Activated CD8-positive, alpha-beta memory T cell treated with anti-CD3 and anti-CD28 coated beads, Interleukin-2, amount 50 U/mL, for 24 hours (primary cell): ENCODE data around the gene FBXL5.

Experiments
- DNase-seq: peaks from one replicate; pipeline ENCODE4 v3.0.0-alpha.2; 2020; ENCODE audit errors: extremely low read depth

FBXL5 gene, protein sequence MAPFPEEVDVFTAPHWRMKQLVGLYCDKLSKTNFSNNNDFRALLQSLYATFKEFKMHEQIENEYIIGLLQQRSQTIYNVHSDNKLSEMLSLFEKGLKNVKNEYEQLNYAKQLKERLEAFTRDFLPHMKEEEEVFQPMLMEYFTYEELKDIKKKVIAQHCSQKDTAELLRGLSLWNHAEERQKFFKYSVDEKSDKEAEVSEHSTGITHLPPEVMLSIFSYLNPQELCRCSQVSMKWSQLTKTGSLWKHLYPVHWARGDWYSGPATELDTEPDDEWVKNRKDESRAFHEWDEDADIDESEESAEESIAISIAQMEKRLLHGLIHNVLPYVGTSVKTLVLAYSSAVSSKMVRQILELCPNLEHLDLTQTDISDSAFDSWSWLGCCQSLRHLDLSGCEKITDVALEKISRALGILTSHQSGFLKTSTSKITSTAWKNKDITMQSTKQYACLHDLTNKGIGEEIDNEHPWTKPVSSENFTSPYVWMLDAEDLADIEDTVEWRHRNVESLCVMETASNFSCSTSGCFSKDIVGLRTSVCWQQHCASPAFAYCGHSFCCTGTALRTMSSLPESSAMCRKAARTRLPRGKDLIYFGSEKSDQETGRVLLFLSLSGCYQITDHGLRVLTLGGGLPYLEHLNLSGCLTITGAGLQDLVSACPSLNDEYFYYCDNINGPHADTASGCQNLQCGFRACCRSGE

GRCh38 chr4:15655223-15656037 is at the start of gene FBXL5:
Gene FBXL5 (minus strand): TSS chr4:15655357. CDS start chr4:15655287, 70 bp downstream.
- peak; percentile 48 for DNase-seq

- DNase-seq, result no peak
Observed at GRCh38 chr4:15704129-15704528, 49.0 kb upstream of the FBXL5 start.

GRCh38 chr4:15703439-15703838 is 48.3 kb upstream of the FBXL5 start:
- DNase-seq, result no peak

- DNase-seq, result no peak
Observed at GRCh38 chr4:15702941-15703403, 47.8 kb upstream of the FBXL5 start, which contains the start of gene BST1. Gene BST1 (plus strand): TSS chr4:15703065. CDS start chr4:15703145, 80 bp downstream.

DNA sequence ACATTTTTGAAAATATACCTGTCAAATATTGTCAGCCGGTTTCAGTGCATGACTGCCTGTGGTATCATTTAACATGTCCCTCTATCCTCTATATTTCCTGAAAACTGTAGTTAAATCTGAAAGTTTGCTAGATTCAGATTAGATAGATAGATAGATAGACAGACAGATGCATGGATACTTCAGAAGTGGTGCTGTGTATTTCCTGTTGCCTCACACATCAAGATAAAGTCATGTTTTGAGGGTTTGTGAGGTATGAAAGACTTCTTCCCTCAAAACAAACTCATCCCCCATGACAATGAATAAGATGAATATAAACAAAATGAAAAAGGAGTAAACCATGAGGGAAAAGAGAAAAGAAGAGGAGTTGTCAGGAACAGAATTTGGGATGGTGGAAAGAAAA is 41.7 kb upstream of the FBXL5 start:
- DNase-seq, result no peak

GRCh38 chr4:15695729-15696128 is 40.6 kb upstream of the FBXL5 start:
- DNase-seq, result no peak

- no peak for DNase-seq
Observed at GRCh38 chr4:15695240-15695699, 40.1 kb upstream of the FBXL5 start.

DNA sequence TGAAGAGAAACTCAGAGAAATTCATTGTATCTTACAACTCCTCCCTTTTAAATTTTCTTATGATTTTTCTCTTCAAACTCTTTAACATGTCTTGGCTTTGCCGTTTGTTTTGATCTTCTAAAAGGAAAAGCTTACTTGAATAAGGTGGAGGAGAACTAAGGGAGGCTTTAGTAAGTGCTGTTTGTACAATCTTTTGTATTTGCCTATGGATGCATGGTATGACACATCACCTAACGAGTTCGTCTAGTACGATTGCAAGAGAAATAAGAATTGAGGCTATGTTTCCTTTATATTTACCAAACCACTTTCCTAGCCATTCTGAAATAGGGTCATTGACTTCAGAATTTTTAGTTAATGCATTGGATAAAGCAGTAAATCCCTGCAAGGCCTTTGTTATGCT is 39.3 kb upstream of the FBXL5 start:
- DNase-seq, result no peak

DNA sequence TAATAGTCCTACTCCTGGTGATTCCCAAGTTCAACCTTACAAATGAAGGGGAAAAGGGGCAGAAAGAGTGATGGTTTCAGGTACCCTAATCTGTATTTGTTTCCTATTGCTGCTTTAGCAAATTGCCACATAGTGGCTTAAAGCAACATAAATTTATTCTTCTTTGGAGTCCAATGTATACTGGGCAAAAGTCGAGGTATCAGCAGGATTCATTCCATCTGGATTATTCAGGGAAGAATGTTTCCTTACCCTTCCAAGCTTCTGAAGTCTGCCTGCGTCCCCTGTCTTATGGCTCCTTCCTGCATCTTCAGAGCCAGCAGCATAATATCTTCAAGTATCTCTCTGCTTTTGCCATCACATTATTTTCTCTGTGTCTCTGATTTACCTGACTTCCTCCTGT is 37.4 kb upstream of the FBXL5 start:
- no peak for DNase-seq

- no peak for DNase-seq
Observed at GRCh38 chr4:15691346-15692135, 36.4 kb upstream of the FBXL5 start.

DNA sequence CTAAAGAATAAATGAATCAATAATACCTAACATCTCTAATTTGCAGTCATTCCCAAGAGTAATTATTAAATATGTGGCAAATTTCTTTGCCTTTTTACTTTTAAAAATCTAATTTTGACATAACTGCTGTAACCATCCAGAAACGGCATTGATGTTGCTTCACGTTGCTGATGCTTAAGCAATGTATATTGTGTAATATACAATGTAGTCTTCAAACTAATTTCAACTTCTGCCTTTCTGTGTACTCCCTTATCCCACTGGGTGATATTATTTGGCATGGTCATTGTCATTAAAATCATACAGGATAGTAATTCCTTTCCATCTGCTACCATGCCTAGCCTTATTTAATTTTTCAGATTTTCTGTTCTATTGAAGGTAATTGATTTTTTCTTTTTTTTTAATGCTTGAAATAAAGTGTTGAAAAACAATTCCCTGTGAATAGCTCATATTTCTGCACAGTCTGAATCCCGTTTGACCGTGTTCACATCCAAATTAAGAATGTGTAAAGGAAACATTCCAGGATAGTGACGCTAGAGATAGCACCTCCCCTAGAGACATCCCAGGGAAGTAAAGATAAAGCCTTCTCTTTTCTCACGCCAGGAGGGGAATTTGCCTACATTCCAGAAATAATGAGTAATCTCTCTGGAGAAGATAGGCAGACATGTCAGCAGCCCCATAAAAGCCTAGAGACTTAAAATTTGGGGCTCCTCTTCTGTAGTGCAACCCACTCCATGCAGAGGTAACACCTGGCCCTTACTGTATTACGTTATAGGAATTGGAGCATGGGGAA is 35.1 kb upstream of the FBXL5 start:
- DNase-seq, result no peak

DNA sequence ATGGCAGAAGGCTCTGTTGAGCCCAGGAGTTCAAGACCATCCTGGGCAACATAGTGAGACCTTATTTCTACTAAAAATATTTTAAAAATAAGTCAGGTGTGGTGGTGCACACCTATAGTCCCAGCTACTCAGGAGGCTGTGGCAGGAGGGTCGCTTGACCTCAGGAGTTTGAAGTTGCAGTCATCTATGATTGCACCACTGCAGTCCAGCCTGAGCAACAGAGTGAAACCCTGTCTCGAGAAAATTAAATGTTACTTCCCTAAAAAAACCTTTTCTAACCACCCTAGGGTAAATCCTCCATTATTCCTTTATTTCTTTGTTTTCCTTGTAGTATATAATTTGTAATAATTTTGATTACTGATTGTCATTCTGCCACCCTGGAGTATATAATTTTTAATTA is 34.4 kb upstream of the FBXL5 start:
- no peak for DNase-seq

DNA sequence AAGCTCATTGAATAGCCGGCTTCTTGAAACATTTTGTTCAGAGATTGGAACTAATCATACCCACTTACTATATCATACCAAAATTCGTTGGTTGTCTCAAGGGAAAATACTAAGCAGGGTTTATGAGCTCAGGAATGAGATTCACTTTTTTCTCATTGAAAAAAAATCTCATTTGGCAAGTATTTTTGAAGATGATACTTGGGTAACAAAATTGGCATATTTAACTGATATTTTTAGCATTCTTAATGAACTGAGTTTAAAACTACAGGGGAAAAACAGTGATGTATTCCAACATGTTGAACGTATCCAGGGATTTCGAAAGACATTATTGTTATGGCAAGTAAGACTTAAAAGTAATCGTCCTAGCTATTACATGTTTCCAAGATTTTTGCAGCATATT is 32.9 kb upstream of the FBXL5 start:
- no peak for DNase-seq

DNA sequence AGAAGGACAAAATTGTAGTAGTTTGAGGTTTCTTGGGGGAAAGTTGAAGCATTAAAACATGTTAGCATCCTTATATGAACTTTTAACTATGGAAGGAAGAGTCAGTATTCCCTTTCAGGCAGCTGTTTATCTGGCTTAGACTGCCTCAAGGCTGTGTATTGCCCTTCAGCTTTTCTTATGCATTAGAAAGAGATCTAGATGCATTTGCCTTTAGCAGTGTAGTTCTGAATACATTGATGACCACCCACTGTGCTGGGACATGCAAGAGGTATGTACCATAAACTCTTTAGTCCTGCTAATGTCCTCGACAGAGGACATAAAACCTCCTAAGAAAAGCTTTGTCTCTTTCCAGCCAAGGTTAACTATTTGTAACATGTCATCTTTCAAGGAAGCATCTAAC is 29.3 kb upstream of the FBXL5 start:
- DNase-seq, result no peak

DNA sequence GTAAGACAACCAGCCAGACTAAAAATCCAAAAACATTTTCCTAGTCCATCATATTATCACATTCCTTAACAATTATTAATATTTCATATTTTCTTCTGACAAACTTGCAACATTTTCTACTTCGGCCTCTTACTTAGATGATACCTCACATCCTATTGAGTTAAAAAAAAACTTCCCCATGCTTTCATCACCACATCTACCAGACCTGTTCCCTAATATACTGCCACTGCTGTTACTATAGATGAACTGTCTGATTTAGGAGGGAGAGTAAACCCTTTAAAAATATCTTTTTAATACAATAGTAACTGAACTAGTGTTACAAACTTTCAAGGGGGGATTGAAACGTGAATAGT is 28.0 kb upstream of the FBXL5 start:
- no peak for DNase-seq

DNA sequence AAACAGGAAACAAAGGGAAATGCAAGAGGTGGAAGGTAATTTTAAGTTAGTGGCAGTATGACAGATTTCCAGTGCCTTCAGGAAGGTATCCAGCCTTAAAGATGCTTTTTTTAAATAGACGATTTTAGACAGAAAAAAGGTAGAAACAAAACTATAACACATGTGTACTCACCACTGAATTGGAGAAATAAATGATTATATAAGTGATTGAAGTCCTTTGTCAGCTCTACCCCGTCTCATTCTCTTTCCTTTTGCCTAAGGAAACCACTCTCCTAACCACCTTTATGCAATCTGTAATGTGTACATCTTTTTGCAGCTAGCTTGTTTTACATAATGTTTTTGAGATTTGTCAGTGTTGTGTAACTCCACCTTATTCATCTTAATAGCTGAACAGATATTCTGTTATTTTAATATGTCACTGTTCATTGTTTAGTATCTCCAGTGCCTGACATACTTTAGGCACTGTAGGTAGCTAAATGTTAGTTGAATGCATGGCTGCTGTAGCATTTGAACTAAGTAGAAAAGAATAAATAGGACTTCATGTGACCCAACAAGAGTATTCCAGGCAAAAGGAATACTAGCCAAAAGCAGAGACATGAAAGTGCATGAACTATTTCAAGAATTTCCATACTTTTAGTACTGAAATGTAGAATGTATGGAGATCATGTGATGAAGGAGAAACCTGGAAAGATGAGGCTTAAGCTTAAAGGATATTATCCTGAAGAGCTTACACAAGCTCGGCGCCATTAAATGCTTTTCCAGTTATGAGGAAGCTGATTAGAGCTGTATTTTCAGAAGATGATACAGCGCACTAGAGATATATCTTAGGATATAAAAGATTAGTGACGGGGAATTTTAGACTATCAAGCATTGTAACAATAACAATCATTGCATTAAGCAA is 27.3 kb upstream of the FBXL5 start:
- no peak for DNase-seq

DNA sequence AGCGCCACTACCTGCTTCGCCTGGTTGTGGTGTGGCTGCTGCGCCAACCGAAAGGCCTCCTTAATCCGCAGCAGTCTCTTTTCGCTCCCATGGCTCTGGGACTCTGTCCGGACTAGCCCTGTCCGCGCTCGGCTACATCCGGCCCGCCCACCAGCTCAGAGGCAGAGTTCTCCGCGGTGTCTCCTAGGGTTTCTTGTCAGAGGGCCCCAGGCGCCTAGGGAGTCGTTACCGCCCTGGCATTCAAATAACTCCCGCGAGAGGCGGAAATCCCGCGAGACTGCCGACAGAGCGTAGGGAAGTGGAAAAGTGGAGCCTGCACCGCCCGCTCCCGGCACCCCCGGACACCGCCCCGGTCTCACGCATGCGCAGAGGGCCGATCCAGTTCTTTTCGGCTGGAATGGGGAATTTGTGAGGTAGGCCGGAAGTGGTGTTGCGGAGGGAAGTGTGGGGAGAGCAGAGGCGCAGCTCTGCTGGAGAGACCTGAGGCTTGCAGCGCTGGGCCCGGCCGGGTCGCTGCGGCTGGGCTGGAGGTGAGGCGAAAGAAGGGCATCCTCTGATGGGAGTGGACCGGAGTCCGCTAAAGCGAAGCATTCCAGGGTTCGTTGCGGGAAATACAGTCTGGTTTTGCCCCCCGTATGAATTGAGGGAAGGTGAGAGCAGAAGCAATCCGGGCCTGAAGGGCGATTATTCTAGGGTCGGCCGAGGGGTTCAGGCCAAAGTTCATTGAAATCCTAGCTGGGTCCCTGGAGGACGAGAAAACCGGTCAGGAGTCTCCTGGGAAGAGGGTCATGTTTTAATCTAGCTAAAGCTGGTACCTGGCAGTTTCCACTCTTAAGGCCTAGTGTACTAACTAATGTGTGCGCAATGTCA is 26.4 kb upstream of the FBXL5 start, which contains the start of gene FAM200B:
TSS of gene FAM200B (plus strand) at position 456 of the 870 bp plus-strand sequence. CDS start 5,151 bp downstream, outside the sequence.
- peak; percentile 99 for DNase-seq

DNA sequence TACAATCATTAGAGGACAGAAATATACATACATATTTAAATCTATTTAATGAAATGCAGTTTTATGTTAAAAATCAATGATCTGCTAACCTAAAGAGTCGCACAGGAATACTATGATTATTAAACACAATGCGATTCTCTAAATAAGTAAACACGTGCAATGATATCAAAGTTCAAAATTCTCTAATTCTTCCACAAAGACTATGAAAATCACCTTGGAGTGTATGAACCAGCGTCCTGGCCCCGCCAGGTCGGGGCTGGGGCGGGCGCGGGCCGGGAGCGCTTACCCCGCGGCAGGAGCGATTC is 25.9 kb upstream of the FBXL5 start:
- no peak for DNase-seq
